Activated T-cell treated with anti-CD3 and anti-CD28 coated beads for 48 hours (primary cell): ENCODE measurements around the gene COPG1.

Source experiments
- DNase-seq: peaks from one replicate; pipeline ENCODE4 v3.0.0-alpha.2; 2020; ENCODE audit warnings: low read depth

The COPG1 gene

DNA sequence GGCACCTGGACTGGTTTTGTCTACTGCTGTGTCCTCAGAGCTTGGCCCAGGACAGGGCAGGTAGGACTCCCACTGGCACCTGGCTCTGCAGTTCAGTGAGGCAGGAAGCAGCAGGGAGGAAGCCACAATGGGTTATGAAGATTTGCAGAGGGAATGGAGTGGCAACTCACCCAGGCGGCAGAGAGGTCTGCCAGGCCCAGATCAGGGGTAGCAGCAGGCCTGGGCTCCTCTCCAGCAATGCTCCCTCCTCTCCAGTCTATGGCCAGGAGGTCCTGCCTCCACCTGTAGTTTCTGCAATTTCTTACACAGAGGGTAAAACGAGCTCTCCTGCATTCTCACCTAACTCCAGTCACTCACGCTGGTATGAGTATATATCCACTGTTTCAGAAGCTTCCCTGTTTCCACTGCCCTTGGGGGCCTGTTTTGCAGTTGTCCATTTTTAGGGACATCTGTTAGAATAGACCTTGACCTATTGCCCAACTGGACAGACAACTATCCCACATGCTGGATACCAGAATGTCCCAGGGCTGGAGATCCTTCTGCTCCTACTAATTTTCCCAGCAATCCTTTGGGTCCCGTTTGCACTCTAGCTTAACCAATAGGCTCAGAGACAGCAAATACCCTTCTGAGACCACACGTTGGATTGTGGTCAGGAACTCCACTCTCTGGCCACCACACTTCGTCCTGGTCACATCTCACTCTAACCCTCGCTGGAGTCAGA, 64.4 kb downstream of the COPG1 start:
- DNase-seq: no peak

DNA sequence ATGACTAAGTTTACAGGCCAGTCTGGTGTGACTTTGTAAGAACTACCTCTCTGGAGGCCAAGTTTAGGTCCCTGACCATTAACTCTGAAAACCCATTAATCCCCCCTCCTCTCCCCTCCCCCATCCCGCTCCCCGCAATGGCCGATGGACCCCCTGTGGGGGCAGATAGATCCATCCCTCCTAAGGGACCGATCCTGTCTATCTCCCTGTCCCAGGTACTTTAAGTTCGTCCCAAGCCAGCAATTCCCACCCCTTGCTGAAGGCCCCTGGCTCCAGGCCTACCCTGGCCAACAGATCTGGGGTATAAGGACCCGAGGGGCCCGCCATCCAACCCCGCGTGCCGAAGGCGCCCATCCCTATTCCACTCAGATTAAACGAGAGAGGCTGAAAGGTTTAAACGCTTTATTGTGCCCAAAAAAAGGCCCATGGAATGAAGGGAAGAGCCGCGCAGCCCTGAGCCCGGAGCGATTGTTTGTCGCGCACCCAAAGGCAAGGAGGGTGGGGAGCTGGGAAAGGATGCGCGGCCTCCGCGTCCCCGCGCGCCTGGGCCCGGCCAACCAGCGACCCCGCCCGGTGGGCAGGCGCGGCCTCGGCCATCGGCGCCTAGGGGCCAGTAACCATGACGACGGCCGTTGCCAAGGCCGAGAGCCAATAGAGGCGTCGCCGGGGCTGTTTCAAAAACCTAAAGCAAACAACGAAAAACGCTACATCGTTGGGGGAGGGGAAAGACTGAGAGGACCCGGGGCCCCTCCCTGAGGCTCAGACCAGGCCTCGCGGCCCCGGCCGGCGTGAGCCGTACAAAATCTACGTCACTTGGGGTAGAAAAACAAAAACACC, 65.2 kb downstream of the COPG1 start:
- DNase-seq: peak; percentile 66

DNA sequence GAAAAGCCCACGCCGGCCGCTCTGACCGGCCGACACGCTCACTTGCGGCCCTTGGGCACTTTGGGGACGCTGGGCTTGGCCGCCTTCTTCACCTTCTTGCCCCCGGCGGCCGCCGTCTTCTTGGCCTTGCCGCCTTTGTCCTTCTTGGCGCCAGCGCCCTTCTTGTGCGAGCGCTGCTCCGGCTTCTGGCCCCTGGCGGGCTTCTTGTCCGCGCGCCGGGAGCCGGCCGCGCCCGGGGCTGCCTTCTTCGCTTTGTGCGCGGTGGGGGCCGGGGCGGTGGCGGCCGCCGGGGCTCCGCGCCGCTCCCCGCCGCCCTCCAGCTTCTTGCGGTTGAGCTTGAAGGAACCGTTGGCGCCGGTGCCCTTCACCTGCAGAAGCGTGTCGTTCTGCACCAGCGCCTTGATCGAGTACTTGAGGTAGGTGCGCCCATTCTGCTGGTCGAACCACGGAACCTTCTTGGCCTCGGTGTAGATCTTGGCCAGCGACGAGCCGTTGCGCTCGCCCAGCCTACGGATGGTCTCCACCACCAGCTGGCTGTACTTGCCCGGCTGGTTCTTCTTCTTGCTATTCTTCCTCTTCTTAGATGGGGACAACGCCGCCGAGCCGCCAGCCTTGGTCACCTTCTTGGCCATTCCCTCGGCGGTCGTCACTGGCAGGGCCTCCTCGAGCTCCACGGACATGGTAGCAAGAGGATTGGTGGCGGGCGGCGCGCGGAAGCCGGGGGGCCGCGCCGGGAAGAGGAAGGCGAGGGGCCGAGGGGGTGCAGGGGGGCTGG, 66.0 kb downstream of the COPG1 start:
- DNase-seq: peak; percentile 21

DNA sequence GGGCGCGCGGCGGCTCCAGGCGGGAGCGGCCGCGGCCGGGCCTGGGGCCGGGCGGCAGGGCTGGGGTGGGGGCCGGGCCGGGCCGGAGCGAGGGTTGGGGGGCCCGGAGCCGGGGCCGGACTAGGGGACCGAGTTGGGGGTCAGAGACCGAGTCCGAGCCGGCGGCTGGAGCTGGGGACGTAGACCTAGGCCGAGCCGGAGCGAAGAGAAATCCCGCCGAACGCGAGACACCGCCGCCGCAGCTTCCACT, 66.5 kb downstream of the COPG1 start:
- DNase-seq: no peak

GRCh38 chr3:129316248-129317013, 67.0 kb downstream of the COPG1 start:
- DNase-seq: peak; percentile 84

DNA sequence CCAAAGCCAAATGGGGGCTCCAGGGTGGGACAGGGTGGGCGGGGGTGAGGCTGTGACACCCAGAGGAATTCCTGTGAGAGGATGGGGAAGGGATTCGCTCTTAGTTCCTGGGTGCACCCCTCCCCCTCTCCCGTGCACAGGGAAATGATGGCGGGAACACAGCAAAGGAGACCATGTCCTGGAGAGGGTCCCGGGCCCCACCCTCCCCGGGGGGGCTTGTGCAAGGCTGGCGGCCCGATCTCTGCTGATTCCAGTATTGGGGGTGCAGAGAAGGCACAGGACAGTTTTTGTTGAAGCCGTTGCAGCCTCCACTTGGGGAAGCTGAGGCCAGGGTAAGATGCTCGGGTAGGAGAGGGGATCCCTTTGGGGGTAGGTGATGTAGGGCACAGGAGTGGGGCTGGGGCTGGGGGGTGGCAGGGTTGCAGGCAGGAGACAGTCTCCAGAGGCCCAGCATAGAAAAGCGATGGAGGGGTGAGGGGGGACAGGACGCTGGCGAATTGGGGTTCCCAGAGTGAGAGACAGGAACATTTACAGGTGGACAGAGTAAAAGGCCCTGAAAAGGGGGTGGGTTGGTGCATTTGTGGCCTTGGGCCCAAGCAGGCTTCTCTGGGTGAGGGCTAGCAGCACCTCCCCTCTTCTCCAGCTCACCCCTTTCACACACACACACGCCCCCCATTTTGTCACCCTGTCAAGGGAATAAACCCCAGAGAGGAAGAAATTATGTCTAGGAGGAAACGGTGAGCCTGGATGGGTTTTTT, 67.8 kb downstream of the COPG1 start:
- DNase-seq: no peak

GRCh38 chr3:129317848-129318247, 68.4 kb downstream of the COPG1 start:
- no peak for DNase-seq

DNA sequence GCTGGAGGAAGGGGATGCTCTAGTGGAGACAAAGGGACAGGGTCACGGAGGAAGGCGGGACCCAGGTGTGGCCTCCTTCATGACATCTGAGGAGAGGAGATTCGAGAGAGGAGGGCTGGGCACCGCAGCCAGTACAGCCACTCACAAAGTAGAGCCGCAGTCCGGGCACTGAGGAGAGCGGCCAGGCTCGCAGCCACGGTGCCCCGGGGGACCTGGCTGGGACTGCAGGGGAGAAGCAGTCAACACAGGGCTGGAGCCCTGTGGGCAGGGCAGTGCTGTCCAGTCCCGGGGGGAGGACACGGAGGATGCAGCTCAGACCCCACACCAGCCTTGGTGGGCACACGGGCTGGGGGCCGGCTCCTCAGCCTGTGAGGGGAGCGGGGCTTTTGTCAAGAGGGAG, 69.5 kb downstream of the COPG1 start:
- DNase-seq: no peak

- DNase-seq: no peak
These were observed 70.9 kb downstream of the COPG1 start for GRCh38 chr3:129320261-129320660.

GRCh38 chr3:129320825-129321487, 71.5 kb downstream of the COPG1 start:
- DNase-seq: no peak

- no peak for DNase-seq
These were observed 72.5 kb downstream of the COPG1 start for GRCh38 chr3:129321887-129322286.

DNA sequence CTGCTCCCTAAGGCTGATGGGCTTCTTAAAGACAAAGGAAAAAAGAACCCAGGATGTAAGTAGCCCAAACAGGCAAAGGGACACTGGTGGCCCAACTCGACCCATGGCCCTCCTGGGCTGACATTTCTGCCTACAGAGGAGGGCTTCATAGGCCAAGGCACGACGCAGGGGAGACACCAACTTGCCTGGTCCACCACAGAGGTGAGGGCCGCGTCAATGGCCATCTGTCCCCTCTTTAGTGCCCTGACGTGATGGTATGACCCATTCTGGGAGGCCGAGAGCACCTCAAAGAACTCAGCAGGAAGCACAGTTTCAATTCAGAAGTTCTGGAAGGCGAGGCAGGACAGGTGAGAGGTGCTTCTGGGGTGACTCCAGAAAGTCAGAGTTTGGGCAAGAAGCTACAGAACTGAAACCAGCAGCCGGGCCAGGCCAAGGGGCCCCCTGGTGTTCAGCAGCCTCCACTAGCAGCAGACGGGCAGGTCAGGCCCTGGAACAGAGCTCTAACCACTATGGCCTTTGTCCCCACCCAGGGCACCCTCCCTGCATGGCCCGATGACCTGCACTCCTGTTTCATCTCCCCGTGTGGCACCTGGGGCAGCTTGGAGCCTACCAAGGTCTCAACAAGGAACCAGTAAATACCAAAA, 74.4 kb downstream of the COPG1 start:
- no peak for DNase-seq

DNA sequence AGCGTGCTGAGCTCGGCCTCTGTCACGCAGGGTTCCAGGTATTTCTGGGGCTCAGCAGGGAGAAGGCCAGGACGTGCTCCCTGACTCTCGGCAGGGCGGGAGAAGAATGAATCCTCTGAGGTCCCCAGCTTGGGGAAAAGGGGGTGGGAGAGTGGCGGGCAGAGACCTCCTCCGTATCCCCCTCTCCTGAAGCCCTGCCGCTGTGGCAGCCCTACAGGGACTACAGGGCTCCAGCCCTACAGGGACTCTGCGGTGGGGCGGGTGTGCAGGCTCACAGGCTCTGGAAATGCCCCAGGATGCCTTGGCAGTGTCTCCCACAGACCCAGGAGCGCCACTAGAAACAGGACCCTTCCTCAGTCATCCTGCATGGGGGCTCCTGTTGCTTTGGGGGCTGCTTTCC, 75.4 kb downstream of the COPG1 start:
- DNase-seq: no peak

GRCh38 chr3:129325383-129325782, 76.0 kb downstream of the COPG1 start:
- DNase-seq: no peak

DNA sequence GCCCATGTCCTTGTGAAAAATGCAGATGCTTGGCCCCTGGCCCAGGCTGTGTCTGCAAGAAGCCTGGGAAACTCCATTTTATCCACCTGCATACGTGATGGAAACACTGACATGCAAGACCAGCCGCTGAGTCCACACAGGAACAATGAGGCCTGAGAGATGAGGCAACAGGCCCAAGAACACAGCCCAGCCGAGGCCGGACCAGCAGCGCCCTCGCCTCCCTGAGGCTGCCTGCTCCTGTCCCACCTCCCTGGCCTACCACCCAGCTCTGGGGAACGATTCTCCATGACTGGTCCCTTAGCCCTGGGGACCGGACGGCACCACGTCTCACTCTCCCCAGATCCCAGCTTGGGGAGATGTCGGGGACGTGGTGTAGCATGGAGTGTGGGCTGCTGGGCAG, 76.7 kb downstream of the COPG1 start:
- no peak for DNase-seq

DNA sequence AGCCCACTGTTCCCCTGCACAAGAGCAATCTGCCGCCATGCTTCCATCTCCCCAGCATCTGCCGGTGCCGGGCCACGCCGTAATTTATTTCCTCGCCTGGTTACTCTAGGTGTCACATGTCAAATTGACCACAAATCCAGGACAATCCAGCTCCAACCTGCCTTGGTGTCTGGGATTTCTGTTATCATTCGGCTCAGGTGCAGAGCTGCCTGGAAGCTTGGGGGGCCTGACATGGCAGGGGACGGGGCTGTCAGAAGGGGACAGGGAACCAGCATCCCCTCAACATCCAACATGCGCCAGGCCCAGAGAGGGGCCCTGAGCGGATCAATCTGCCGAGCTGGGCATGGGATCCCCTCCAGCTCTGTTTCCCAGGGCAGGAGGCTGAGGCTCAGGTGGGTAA, 77.2 kb downstream of the COPG1 start:
- DNase-seq: no peak
